Activated B cell treated with CpG ODN at 0.5 μM for 24 hours (primary cell): ENCODE data around the gene ITGB3BP. TPM values are rescaled to one million over a fixed set of nuclear protein-coding genes. Genes with fewer than 3 reads are reported as not detected.

Experiments
- ATAC-seq: fragments of 200-7000 bp; cut with Tn5 transposase; one replicate; pipeline ENCODE4 v1.10.0; 2021; ENCODE audit warnings: low read depth, mild to moderate bottlenecking, moderate library complexity
- CTCF ChIA-PET: fragments of 350-600 bp; sonication (Branson Sonifier 250); formaldehyde crosslinking; loops from one replicate; lab custom pipeline; 2021; ENCODE audit warnings: antibody characterized with exemption; lab: Charles Lee
- POLR2A ChIA-PET: fragments of 350-600 bp; sonication (Branson Sonifier 250); formaldehyde crosslinking; loops from one replicate; lab custom pipeline; 2021; ENCODE audit warnings: antibody characterized with exemption; lab: Charles Lee
- DNase-seq: peaks from one replicate; pipeline ENCODE4 v3.0.0; 2022
- H3K27ac Mint-ChIP-seq: one replicate; pipeline ENCODE4 v1.8.0; 2020; ENCODE audit warnings: mixed read lengths
- H3K27me3 Mint-ChIP-seq: one replicate; pipeline ENCODE4 v1.8.0; 2021; ENCODE audit warnings: mixed read lengths
- H3K36me3 Mint-ChIP-seq: one replicate; pipeline ENCODE4 v1.8.0; 2021; ENCODE audit warnings: low read depth, mixed read lengths
- H3K4me1 Mint-ChIP-seq: one replicate; pipeline ENCODE4 v1.8.0; 2021; ENCODE audit warnings: mixed read lengths
- H3K4me3 Mint-ChIP-seq: one replicate; pipeline ENCODE4 v1.8.0; 2020; ENCODE audit warnings: mild to moderate bottlenecking, mixed read lengths
- H3K9me3 Mint-ChIP-seq: one replicate; pipeline ENCODE4 v1.8.0; 2020; ENCODE audit warnings: mixed read lengths
- intact Hi-C: fragments of 100-400 bp; cut with micrococcal nuclease; formaldehyde crosslinking; loops from one replicate; pipeline ENCODE4 v1.15.1; 2024
- total RNA-seq: library from RNA; stranded (reverse); gene quantifications from 2 replicates; pipeline ENCODE4 v1.2.3, GENCODE V29; 2022
- TF ChIP-seq, protein P1 (sequence below): fragments of 200-600 bp; IDR thresholded peaks from one replicate; pipeline ENCODE4 v1.8.0; 2022; ENCODE audit warnings: antibody characterized with exemption, mild to moderate bottlenecking

The ITGB3BP gene
- total RNA-seq, 1 donor from 2014 or later, result 24.9 TPM

GRCh38 chr1:63411066-63411465 is 112.0 kb downstream of the ITGB3BP start:
- intact Hi-C loops, result no loop called here
- H3K4me1 Mint-ChIP-seq, result no peaks in the 10 kb centered on the region
- ChIA-PET CTCF (no interaction called here), POLR2A (no interaction called here)
- no peaks in the 10 kb centered on the region for H3K9me3 Mint-ChIP-seq
- no peaks in the 10 kb centered on the region for H3K27me3 Mint-ChIP-seq
- no peak overlapping the region for H3K27ac Mint-ChIP-seq
- DNase-seq (no peak), ATAC-seq (no peak)
- TF ChIP-seq, protein P1, sequence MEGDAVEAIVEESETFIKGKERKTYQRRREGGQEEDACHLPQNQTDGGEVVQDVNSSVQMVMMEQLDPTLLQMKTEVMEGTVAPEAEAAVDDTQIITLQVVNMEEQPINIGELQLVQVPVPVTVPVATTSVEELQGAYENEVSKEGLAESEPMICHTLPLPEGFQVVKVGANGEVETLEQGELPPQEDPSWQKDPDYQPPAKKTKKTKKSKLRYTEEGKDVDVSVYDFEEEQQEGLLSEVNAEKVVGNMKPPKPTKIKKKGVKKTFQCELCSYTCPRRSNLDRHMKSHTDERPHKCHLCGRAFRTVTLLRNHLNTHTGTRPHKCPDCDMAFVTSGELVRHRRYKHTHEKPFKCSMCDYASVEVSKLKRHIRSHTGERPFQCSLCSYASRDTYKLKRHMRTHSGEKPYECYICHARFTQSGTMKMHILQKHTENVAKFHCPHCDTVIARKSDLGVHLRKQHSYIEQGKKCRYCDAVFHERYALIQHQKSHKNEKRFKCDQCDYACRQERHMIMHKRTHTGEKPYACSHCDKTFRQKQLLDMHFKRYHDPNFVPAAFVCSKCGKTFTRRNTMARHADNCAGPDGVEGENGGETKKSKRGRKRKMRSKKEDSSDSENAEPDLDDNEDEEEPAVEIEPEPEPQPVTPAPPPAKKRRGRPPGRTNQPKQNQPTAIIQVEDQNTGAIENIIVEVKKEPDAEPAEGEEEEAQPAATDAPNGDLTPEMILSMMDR, result no peak
- peaks cover 57% of the 10 kb centered on the region for H3K36me3 Mint-ChIP-seq
- H3K4me3 Mint-ChIP-seq, result no peak overlapping the region

GRCh38 chr1:63408331-63408730 is 114.7 kb downstream of the ITGB3BP start:
- Mint-ChIP-seq H3K9me3 (no peaks in the 10 kb centered on the region), H3K4me1 (no peaks in the 10 kb centered on the region), H3K27me3 (no peaks in the 10 kb centered on the region), H3K36me3 (peaks cover 68% of the 10 kb centered on the region), H3K4me3 (no peak overlapping the region), H3K27ac (no peak overlapping the region)
- DNase-seq, result no peak
- POLR2A ChIA-PET, result no interaction called here
- TF ChIP-seq, protein P1, result no peak
- CTCF ChIA-PET, result no interaction called here
- intact Hi-C loops, result no loop called here
- no peak for ATAC-seq

DNA sequence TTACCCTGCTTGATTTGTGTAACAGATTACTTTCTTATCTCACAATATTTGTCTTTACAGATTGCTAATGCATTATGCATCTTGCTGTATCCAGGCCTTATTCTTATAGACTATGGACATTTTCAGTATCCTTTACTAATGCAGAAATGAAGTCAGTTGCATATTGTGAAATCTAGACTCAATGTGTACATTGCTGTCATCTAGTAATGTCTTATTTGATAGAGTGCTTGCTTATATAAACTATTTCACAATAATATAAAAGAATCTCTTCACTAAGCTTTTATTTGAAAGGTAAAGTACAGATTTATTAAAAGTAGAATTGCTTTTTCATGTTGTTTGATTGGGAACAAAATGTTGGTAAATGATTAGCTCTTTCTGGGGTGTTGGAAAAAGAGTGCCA is 116.0 kb downstream of the ITGB3BP start:
- ATAC-seq, result no peak
- H3K9me3 Mint-ChIP-seq, result no peaks in the 10 kb centered on the region
- peaks cover 62% of the 10 kb centered on the region for H3K36me3 Mint-ChIP-seq
- CTCF ChIA-PET, result no interaction called here
- TF ChIP-seq, protein P1, result no peak
- intact Hi-C loops, result no loop called here
- DNase-seq, result no peak
- no peak overlapping the region for H3K4me3 Mint-ChIP-seq
- no peak overlapping the region for H3K27ac Mint-ChIP-seq
- H3K27me3 Mint-ChIP-seq, result no peaks in the 10 kb centered on the region
- H3K4me1 Mint-ChIP-seq, result no peaks in the 10 kb centered on the region
- POLR2A ChIA-PET, result no interaction called here

DNA sequence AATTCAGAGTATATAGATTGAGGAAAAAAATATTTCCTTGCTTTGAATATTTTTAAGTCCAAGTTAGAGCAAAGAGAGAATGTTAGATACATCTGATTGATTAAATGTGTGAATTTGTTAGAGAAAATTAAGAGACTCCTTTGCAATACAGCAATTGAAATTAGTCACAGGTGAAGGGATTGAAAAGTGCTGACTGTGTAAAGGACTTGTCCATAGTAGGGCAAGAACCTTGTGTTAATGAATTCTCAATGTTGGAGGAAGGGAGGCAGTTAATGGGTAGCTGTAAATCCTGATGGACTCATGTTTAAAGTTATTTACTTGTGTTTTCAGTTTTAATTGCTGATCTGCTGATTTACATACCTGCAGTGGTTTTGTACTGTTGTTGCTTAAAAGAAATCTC is 117.0 kb downstream of the ITGB3BP start:
- ATAC-seq (no peak), DNase-seq (no peak)
- peaks cover 56% of the 10 kb centered on the region for H3K36me3 Mint-ChIP-seq
- TF ChIP-seq, protein P1, result no peak
- H3K27ac Mint-ChIP-seq, result no peak overlapping the region
- H3K9me3 Mint-ChIP-seq, result no peaks in the 10 kb centered on the region
- no peaks in the 10 kb centered on the region for H3K4me1 Mint-ChIP-seq
- H3K4me3 Mint-ChIP-seq, result no peak overlapping the region
- POLR2A ChIA-PET, result no interaction called here
- no peaks in the 10 kb centered on the region for H3K27me3 Mint-ChIP-seq
- CTCF ChIA-PET, result no interaction called here
- intact Hi-C loops, result no loop called here

DNA sequence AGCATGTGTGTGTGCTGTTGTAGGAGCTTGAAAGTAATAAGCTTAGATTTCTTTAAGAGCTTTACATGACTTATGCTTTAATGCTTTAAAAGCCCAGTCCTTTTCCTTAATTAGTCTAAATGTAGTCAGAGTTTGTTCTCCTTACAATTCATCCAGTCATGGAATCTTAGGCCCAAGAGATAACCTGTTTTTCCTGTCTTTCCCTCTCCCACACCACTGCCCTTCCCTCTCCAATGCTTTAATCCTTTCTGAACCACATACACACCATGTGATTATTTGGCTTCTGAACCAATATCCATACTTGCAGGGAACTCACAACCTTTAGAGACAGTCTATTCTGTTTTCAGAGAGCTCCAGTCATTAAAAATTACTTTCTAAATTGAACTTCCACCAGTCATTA is 118.0 kb downstream of the ITGB3BP start:
- Mint-ChIP-seq H3K27me3 (no peaks in the 10 kb centered on the region), H3K9me3 (no peaks in the 10 kb centered on the region), H3K27ac (no peak overlapping the region), H3K4me1 (no peaks in the 10 kb centered on the region), H3K4me3 (no peak overlapping the region), H3K36me3 (peaks cover 60% of the 10 kb centered on the region)
- ChIA-PET CTCF (no interaction called here), POLR2A (no interaction called here)
- no peak for DNase-seq
- TF ChIP-seq, protein P1, result no peak
- intact Hi-C loops, result no loop called here
- no peak for ATAC-seq
